NCI-H1417 (cell line): Measurements from ENCODE around the gene ZNG1A.
"Not testable (repeated sequence)": the region's sequence is repeated elsewhere in the genome, so short reads cannot be mapped to it uniquely, and the experiment has no call there.

ENCODE experiments used
- DNase-seq, 3 experiments: peaks; one replicate each; lab custom pipeline; 2025; lab: John Stamatoyannopoulos, UW

ZNG1A gene

DNA sequence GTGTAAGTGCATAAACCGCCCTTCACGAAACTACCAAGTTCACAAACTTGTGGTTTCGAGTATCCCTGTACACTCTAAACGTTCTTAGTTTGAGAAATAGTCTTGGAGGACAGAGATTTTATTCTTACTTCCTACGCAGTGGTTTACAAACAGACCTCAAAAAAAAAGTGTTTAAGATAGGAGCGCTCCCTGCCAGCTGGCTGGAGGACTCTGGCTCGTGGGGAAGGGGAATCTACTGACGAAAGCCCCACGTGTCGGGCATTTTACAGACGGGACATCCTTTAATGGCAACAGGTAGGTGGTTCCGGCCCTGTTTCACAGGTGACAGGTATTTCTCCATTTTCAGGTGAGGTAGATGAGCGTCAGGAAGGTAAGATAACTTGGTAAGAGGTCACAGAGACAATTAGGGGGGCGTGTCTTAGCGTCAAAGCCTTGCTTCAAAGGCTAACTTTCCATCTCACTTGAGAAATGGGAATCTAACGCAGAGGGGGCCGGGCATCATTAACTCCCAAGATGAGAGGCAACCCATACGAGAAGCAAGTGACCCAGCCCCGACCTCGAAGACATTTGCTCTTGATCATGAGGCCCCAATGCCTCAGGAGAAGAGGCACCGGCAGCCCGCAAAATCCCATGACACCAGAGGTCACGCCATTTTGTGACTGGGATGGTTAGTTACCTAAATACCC is 573 bp downstream of the ZNG1A start:
- DNase-seq, result not testable (repeated sequence)

DNA sequence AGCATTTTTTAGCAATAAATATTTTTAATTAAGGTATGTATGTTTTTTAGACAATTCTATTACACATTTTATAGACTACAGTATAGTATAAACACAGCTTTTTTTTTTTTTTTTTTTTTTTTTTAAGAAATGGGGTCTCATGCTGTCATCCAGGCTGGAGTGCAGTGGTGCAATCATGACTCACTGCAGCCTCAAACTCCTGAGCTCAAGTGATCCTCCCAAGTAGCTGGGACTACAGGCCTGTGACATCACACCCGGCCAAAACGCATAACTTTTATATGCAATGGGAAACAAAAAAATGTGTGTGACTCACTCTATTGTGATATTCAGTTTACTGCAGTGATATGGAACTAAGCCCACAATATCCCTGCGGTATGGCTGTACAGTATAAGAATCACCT is 9.1 kb downstream of the ZNG1A start:
- DNase-seq, result not testable (repeated sequence)

DNA sequence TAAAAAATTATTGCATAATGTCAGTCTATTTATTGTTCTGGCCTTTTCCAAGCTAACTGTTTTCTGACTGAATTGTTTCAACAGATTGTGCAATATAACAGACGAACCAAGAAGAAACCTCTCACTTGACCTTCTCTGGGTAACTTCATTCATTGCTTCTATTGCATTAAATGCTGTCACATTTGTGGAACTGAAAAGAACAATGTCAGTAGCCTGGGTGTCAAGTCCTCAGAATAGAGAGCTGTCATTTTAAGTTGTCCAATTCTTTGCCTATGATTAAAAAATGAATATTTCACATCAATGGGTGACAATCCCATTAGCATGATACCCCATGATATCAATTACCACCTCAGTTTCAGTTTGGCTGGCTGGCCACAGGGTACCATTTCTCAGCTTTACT is 19.0 kb downstream of the ZNG1A start:
- not testable (repeated sequence) for DNase-seq

DNA sequence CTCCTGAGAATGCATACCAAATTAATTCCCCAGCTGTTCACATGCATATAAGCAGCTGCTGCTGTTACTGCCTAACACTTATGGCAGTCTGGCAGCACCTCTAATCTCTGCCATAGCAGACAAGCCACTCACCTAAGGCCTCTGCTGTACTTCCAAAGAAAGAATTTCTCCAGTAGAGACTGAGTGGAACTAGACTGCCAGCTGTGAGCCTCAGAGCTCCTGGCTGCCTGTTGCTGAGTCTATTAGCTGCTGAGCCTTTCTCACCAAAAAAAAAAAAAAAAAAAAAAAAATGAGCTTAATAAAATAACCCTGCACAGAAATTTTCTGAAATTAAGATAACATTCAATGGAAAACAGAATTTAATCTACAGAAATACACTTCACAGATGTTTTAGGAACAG is 27.7 kb downstream of the ZNG1A start:
- not testable (repeated sequence) for DNase-seq

DNA sequence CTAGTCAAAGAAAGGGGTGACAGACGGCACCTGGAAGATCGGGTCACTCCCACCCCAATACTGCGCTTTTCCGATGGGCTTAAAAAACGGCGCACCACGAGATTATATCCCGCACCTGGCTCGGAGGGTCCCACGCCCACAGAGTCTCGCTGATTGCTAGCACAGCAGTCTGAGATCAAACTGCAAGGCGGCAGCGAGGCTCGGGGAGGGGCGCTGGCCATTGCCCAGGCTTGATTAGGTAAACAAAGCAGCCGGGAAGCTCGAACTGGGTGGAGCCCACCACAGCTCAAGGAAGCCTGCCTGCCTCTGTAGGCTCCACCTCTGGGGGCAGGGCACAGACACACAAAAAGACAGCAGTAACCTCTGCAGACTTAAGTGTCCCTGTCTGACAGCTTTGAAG is 39.0 kb downstream of the ZNG1A start:
- DNase-seq, result not testable (repeated sequence)

DNA sequence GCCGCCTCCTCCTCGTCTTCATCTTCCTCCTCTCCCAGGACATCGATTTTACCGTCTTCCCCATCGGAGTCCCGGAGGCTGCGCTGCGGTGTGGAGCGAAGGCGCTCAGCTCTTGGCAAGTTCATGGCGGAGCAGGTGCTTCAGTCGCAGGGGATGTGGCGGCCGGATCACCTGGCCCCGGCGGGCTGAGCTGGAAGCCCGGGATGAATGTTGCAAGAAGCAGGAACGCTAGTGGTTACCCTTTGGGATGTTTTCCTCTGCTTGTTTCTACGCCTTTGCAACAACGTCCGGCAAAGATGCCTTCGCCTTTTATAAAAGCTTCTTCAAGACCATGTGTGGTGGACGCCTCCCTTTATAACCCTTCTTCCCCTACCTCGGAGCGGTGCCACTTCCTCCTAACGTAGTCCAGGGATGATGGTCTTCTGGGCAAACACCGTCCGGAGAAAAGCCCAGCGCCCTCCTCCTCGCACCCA is 60.8 kb downstream of the ZNG1A start, which contains the start of gene FOXD4:
Gene FOXD4, minus strand, starts transcription at position 423 of the 473 bp plus-strand sequence. Its CDS starts 298 bp downstream, at position 125.
- not testable (repeated sequence) for DNase-seq

DNA sequence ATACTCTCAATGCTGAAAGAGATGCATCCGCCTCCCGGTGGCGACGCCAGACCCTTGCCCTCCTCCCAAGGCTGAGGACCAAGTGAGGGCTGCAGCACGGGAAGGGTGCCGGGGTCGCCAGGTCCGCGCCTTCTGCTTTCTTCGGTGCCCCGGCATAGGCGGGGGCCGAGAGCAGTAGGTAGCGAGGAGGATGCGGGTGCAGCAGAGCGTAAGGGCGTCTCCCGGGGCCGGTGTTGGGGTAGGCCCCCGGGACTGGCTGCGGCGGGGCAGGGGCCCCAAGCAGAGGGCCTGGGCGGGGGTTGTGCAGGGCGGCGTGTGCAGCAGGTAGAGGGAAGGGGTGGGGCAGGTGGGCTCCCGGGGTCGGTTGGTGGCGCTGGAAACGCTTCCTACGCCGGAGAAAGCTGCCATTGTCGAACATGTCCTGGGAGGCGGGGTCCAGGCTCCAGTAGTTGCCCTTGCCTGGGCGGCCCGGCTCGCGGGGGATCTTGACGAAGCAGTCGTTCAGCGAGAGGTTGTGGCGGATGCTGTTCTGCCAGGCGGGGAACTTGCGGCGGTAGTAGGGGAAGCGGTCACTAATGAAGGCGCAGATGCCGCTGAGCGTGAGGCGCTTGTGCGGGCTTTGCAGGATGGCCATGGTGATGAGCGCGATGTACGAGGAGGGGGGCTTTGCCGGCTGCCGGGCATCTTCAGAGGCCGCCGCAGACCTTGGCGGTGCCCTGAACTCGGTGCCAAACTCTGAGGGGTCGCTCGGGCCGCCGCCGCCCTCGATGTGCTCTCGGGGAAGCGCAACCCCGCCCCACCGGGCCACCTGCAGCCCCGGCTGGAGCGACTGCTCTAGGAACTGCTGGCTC is 61.5 kb downstream of the ZNG1A start:
- not testable (repeated sequence) for DNase-seq

DNA sequence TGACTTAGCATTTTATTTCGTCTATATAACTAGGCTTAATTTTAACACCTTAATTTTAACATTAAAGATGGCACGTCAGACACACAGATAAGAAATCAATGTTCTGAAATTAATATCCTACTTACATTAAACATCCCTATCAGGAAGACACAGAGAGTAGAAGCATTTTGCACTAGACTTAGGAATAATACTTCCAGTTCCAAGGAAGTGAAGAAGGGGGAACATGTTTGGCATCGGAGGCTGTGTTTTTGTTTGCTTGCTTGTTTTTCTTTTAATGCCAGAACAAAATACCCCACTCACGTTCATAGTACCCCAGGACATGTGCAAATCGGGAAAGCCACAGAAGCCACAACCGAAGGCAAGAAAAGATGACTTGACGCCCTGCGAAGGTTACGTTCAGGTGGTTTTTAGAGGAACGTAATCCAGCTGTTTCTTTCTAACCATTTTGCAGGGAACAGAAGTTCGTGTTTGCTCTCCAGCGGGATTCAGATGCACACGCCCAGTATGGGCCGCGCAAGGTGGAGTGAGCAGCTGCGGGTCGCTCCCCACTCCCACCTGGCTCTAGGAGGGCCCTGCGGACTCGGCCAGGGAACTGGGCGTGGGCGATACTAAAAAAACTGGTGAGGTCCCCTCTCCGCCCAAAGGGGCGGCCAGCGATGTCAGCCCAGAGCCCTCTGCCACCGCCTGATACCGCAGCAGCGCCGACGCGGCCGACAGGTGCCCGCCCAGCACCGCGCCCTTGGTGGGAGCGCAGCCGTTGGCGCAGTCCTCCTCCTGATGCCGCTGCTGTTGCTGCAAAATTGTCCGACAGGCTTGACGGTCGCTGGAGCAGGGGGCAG is 62.4 kb downstream of the ZNG1A start:
- DNase-seq, result peak in 1 of 3 experiments; percentile 2

DNA sequence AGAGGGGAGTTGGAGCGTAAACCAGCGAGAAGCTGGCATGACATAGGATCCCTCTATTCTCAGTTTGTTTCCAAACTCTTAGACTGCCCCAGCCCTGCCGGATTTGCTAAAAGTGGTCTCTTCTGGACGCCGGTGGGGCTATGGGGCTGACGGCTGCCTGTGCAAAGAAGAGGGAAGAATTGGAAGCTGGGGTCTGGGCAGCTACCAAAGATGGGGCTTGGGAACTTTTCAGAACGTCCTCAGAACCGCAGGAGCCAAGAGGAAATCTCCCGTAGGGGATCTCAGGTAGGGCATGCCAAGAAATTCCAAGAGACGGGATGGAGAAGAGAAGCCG is 63.8 kb downstream of the ZNG1A start:
- not testable (repeated sequence) for DNase-seq

DNA sequence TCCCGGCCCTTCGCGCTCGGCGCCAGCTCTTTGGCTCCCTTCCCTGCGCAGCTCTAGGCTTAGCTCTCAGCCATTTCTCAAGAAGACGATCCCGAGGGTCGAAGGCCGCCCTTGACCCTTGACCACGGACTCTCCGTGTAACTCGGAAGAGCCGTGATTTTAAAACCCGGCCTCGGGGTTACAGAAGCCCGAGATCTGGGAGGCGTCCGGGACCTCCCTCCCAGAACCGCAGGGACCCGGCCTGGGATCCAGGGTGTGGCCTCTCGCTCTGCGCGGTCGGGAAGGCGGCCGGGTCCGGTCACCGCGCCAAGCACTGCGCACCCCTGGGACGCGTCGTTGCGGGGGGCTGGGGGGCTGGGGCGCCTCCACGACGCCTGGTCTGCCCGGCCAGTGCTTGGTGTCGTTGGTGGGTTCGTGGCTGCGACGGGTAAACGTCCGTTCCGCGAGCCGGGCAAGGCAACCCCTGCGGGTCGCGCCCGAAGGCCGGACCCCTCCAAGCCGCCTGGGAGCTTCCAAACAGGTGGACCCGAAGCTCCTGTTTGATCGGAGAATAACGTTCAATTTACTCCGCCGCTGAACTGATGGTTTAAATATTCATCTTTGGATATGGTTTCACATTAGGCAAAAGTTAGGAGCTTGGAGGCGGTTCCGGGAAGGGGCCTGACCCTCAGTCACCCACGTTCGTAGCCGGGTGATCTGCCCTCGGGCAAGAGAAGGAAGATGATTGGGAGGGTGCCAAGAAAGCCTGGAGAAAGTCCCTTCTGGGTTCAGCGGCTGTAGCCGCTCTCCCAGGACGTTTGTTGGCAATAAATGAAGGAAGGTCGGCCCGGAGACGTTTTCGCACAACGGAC is 64.4 kb downstream of the ZNG1A start:
- peak in 2 of 3 experiments; percentile 5 to 28 for DNase-seq

DNA sequence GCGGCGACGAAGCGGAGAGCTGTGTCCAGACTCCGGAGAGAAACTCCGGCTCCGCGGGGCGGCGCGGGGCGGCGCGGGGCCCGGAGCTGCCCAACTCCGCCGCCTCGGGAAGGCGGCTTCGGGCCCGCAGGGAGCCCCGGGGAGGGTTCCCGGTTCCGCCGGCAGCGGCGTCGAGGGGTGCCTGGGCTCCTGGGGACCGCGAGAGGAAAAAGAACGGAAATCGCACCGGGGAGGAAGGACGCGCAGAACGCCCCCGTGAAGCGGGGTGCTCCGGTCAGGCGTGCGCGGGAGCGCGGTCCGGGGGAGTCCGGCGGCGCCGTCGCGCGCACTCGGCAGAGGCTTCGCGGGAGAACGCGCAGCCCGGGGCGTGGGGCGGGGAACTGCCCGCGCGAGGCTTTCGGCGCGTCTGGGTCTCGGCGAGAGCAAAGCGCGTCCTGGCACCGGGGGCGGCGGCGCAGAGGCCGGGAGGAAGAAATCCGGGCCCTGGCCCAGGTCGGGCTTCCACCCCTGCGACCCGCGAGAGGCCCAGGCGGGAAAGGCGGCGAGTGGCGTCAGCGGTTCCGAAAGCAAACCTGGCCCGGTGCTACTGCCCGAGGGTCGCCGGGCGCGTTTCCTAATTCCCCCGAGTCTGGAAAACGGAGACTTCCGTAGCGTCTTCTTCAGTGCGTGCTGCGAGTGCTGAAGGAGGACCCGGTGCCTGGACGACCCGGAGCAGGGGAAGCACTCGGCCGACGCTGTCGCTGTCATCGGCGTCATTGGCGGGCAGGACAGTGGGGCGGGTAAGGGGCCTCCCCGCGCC is 65.2 kb downstream of the ZNG1A start:
- peak; percentile 27 to 62 (median 58) for DNase-seq

DNA sequence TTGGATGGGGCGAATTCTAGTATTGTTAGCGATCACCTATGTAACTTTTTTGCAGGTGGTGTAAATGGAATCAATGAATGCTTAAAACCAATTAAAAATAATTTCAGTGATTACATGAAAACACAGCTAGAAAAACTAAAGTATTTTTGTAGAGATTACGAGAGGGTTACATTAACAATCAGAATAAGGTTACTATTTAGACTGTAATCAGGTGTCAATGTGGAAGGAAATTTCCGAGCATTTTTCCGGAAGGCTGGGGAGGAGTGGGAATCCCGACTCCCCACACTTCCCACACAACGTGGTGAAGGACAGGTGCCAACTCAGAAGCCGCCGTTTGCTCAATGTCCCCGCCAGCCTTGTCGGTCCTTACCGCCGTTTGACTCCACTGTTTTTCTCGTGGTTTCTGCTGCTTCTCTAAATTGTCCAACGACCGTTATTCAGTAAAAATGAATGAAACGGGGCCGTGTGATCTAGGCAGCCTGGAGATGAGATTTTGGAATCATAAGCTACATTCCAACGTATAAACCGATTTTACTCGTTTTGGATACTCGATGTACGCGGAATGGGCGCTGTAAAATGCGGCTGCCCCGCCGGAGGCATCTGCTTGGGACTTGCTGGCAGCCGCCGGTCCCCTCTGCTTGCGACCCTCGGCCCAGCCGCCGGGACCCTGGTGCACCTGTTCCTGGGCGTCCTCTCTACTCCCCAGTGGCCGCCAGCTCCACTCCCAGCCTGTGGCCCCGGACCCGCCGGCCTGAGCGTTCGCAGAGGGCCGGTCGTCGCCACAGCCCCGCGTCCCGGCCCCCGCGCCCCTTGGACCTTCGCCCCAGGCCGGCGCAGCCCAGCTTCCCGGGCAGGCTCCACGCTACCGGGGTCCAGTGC is 66.0 kb downstream of the ZNG1A start:
- peak in 1 of 3 experiments; percentile 12 for DNase-seq

DNA sequence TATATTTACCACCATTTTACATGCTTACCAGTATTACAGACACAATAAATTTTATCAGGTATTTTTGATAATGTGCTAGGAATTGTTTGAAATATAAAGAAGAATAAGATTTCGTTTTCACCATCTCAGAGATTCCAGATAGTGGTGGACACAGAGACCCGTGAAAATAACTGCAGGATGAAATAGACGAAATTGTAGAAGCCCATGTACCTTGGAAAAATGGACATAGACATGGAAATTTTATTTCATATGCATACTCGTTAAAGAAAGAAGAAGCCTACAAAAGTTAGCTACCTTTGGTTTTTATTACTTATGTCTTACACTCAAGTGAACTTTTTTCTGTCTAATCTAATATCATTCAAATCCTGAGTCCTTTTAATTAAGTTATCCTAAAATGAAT is 68.2 kb downstream of the ZNG1A start:
- not testable (repeated sequence) for DNase-seq

DNA sequence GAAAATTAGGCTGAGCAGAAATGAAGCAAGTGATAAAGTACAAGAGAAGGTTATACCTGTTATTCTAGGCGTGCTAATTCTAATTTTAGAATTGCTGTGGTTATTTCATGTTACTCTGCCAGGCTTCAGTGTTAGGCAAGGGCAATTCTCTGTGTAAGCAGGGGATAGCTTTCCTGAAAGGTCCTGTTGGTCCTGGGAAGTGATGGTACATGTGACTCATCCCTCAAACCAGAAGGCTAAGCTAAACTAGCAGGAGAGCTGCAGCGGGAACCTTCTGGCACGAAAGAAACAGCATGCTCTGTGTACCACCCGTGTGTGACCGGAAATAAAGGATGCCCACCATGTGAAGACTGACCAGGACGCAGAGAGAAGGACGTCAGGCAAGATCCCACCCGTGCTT is 69.3 kb downstream of the ZNG1A start:
- DNase-seq, result not testable (repeated sequence)

DNA sequence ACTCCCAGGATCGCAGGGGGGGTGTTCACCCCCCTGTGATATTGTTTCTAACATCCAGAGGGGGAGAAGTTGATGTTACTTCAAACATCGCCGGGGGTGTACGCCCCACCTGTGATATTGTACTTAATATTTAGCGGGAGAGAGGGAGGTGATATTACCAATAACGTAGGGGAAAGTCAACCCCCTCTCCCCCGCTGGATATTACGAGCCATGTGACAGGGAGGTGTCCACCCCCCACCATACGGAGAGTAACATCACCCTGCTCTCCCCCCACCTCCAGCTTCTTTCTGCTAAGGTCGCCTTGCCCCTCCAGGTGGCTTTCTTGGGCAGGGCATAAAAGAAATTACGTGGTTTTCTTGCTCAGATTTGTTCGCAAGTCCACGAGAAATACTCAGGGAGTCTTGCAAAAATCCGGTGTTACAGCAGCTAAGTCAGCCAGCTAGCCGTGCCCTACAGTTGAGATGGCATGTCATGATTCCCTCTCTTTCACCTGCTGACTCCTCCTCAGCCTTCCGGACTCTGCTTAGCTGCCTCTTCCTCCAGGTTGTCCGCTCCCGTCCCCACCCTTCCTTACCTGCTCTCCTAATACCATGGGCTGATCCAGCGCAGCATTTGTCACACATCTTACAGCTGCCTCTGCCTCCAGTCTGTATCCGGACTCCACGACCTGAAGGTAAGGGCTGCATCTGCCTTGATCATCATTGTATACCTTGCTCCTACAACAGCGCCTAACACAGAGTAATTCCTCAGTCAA is 69.9 kb downstream of the ZNG1A start:
- DNase-seq, result not testable (repeated sequence)

DNA sequence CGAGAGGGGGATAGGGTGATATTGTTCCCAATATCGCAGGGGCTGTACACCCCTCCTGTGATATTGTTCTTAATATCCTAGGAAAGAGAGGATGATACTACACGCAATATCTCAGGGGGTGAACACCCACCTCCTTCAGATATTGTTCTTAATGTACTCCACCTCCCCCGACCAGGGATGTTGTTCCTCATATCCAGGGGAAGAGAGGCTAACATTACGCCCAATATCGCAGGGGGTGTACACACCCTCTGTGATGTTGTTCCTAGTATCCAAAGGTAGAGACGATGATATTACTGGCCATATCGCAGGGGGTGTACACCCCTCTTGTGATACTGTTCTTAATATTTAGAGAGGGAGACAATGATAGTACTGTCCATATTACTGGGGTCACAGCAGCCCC is 72.9 kb downstream of the ZNG1A start:
- DNase-seq, result not testable (repeated sequence)

DNA sequence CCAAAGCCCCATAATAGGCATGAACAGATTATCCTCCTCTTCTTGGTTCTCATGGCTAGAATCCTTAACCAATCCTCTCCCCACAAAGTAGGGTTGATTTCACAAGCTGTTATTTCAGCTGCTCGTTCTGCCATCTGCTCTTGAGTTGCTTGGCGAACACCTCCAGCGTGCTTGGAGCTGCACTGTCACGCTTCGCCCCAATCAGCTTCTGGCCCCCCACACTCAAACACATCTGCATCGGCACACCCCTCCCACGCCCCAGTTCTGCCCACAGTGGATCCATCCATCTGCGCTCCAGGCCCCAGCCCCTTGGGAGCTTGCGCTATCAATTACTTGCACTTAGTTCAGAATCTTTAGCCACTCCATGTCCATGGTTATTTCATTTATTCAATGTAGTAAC is 78.4 kb downstream of the ZNG1A start:
- peak in 1 of 3 experiments; percentile 54 for DNase-seq

DNA sequence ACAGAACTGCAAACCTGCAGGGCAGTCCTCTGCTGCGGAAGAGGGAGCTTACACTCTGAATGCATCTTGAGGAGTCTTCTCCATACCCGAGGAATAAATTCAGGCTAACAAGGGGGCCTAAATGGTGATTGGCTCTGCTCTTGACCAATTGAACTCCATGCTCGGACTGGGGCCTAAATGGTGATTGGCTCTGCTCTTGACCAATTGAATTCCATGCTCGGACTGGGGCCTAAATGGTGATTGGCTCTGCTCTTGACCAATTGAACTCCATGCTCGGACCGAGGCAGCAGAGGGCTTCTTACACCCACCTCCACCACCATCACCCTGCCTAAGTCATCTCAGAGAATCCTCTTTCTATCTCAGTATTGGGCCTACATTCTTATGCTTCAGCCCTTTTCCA is 79.0 kb downstream of the ZNG1A start:
- not testable (repeated sequence) for DNase-seq
